Activated CD4-positive, alpha-beta T cell treated with anti-CD3 and anti-CD28 coated beads for 48 hours (primary cell): ENCODE measurements around the gene EVC2.

Experiments used
- DNase-seq: peaks from one replicate; pipeline ENCODE4 v3.0.0-alpha.2; 2020

EVC2 gene

GRCh38 chr4:5710065-5710960 is 2.0 kb upstream of the EVC2 start:
- no peak for DNase-seq

GRCh38 chr4:5709207-5709575 is 832 bp upstream of the EVC2 start:
- no peak for DNase-seq

- DNase-seq = no peak
These were observed 446 bp downstream of the EVC2 start for GRCh38 chr4:5707778-5708448.

GRCh38 chr4:5707366-5707765 is 993 bp downstream of the EVC2 start:
- no peak for DNase-seq

GRCh38 chr4:5706486-5707290 is 1.7 kb downstream of the EVC2 start:
- DNase-seq = no peak

GRCh38 chr4:5705647-5706320 is 2.6 kb downstream of the EVC2 start:
- no peak for DNase-seq

- DNase-seq = no peak
These were observed 4.1 kb downstream of the EVC2 start for GRCh38 chr4:5704276-5704675.

- DNase-seq = no peak
These were observed 4.5 kb downstream of the EVC2 start for GRCh38 chr4:5703831-5704230.

GRCh38 chr4:5701971-5702370 is 6.4 kb downstream of the EVC2 start:
- no peak for DNase-seq

GRCh38 chr4:5700459-5700858 is 7.9 kb downstream of the EVC2 start:
- no peak for DNase-seq

- no peak for DNase-seq
These were observed 12.0 kb downstream of the EVC2 start for GRCh38 chr4:5696341-5696740.

- no peak for DNase-seq
These were observed 14.5 kb downstream of the EVC2 start for GRCh38 chr4:5693871-5694270.

- DNase-seq = no peak
These were observed 16.7 kb downstream of the EVC2 start for GRCh38 chr4:5691491-5692132.

GRCh38 chr4:5689065-5689464 is 19.3 kb downstream of the EVC2 start:
- no peak for DNase-seq

GRCh38 chr4:5686338-5686737 is 22.0 kb downstream of the EVC2 start:
- no peak for DNase-seq

GRCh38 chr4:5685296-5685695 is 23.1 kb downstream of the EVC2 start:
- no peak for DNase-seq

GRCh38 chr4:5683566-5683965 is 24.8 kb downstream of the EVC2 start:
- DNase-seq = no peak

- DNase-seq = no peak
These were observed 29.4 kb downstream of the EVC2 start for GRCh38 chr4:5678977-5679376.

GRCh38 chr4:5676763-5677162 is 31.6 kb downstream of the EVC2 start:
- DNase-seq = no peak

GRCh38 chr4:5666741-5667140 is 41.6 kb downstream of the EVC2 start:
- no peak for DNase-seq

- no peak for DNase-seq
These were observed 43.6 kb downstream of the EVC2 start for GRCh38 chr4:5664778-5665177.

- no peak for DNase-seq
These were observed 45.8 kb downstream of the EVC2 start for GRCh38 chr4:5662555-5662954.

GRCh38 chr4:5661237-5661636 is 47.1 kb downstream of the EVC2 start:
- DNase-seq = no peak
